GM19397 (cell line): Measurements from ENCODE around the gene P2RY14.
A peak's percentile ranks its signal among the peaks of the same experiment; 100 is the strongest.

ENCODE experiments used
- ATAC-seq: cut with Tn5 transposase; IDR thresholded peaks from one replicate; pipeline ENCODE4 v1.9.1; 2021; ENCODE audit warnings: mild to moderate bottlenecking, moderate library complexity; ENCODE audit not compliant: unreplicated experiment

P2RY14 gene

GRCh38 chr3:151218136-151218535, 60.2 kb downstream of the P2RY14 start:
- ATAC-seq = no peak

DNA sequence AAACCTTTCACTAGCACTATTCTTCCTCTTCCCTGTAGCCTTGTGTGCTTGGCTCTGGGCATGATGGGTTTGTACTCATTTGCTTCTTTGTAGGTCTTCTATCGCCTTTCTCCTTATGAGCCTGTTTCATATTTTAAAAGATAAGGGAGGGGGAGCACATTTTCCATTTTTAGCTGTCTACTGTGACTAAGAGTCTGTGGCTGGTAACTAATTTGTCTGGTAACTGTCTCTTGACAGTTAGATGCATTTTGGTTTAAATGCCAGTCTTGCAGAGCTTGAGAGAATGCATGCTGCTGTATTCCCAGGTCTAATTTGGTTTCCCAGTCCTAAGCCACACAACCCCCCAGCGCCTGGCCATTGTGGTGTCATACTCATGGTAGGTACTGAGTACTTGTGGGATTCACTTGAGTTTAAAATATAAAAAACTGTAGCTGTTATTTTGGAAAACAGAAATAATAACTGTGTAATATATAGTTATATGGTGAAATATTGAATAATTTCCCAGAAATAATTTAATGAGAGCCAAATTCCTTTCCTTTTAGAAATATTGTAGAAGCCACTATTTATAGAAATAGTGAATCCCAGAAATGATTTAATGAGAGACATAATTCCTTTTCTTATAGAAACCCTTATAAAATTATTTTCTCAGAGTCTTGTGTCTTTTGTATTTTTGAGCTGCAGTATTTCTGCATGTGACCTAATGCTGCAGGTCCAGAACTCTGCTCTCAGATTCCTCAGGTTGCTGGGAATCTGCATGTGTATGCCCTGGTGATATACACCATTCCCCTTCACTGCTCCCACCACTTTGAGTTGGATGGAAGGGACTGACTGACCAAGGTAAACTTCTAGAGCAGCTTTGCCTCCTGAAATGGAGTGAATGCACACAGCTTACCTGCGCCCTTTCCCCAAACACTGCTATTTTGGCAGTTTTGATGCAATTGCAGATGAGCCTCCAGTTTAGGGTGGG, 61.4 kb downstream of the P2RY14 start:
- no peak for ATAC-seq

DNA sequence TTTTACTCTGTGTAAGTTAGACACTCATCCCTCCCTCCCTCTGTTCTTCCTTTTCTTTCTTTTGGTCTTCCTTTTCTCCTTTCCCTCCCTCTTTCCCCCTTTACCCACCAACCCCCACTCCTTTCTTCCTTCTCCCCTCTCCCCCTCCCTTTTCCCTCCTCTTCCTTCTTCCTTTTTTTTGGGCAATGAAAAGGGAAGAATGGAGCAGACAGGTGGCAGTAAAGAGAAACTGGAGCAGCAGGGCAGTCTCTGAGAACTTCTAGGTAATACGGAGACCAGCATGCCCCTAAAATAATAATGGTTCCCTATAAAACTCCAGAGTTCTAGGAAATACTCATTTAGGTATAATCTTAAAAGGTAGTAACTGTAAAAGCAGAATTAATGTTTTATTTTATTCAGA, 63.9 kb downstream of the P2RY14 start:
- no peak for ATAC-seq

GRCh38 chr3:151213881-151214280, 64.5 kb downstream of the P2RY14 start:
- no peak for ATAC-seq

DNA sequence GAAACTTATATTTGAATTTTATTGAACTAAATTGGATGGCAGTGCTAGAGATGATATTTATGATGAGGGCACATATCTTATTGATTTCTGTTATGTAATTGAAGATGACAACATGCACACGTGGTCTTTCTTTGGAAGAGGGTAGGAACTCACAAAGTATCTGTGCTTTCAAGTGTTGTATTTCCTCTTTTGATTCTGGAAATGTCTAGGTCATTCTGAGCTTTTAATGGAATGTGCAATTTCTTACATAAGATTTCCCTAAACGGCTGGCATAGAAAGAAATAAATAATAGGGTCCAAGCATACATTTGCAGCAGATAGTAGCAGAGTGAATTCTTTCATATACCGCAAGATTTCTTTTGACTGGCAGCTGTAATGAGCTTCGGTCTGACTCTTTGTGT, 65.2 kb downstream of the P2RY14 start:
- ATAC-seq = no peak

DNA sequence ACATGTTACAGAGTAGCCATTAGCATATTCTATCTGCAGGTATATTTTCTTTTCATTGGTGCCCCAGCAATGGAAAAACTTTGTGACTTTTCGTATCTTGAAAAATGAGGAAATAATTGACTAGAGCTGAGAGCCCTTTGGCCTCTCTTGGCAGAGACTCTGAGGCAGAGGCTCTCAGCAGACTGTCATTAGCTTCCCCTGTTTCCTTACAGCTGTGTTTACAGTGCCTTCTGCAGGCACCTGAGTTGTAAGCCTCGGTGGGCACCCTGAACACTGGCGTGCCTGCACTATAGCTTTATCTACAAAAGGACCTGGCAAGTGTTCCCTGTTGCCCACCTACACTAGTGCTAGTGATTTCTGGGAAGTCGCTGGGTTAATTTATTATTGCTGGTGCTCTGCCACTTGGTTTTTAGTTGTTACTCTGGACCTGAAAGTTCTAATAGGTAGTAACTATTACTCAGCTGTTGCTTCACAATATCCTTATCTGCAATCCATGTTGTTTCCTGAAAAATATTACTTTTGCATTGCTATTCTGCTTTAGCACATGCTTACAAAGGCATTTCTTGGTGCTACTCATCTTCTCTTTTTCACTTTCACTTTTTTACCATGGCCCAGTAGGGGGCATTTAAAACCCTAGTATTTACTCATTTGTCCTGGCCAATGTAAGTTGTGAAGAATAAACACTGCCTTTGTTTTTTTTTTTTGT, 67.5 kb downstream of the P2RY14 start:
- ATAC-seq = peak; percentile 82

DNA sequence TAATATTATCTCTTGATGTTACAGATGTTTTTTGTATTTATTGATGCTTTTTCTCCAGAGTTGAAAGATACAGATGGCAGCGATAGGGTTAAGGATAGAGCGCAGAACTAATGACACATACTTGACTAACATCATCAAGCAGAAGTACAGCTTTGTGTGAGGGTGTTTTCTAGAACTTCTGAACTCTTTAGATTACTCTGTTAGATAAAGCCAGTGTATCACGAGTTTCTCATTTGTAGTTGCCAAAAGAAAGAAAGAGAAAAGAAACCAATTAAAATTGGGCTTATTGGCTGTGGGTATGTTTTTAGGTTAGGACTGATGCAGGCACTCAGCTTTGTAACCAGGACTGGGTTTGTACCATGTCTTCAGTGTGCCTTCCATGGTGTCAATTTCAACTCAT, 68.7 kb downstream of the P2RY14 start:
- ATAC-seq = no peak

GRCh38 chr3:151206201-151206600, 72.1 kb downstream of the P2RY14 start:
- ATAC-seq = no peak

- ATAC-seq = no peak
Measured at GRCh38 chr3:151205482-151205881, 72.9 kb downstream of the P2RY14 start.

- ATAC-seq = no peak
Measured at GRCh38 chr3:151204530-151205402, 73.6 kb downstream of the P2RY14 start.

DNA sequence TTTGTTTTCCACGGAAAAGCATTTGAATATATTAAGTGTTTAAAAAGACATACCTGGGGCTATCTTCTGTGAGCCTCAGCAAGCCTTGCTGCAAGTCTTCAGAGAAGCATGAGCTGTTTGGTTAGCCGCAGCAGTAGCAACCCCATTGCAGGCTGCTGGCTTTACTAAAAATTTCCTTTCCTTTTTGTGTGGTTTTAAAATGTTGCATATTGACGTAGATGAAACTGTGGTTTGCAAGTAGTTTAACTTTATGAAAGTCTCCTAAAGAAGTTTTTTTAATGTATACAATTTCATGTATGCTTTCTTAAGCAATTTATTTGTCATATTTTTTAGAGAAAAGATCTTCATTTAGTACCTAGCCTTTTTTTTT, 75.3 kb downstream of the P2RY14 start, which contains the start of gene GPR171:
Gene GPR171, minus strand, starts transcription at position 166 of the 370 bp plus-strand sequence. CDS start 3,830 bp downstream, outside the sequence.
- ATAC-seq = peak; percentile 93

DNA sequence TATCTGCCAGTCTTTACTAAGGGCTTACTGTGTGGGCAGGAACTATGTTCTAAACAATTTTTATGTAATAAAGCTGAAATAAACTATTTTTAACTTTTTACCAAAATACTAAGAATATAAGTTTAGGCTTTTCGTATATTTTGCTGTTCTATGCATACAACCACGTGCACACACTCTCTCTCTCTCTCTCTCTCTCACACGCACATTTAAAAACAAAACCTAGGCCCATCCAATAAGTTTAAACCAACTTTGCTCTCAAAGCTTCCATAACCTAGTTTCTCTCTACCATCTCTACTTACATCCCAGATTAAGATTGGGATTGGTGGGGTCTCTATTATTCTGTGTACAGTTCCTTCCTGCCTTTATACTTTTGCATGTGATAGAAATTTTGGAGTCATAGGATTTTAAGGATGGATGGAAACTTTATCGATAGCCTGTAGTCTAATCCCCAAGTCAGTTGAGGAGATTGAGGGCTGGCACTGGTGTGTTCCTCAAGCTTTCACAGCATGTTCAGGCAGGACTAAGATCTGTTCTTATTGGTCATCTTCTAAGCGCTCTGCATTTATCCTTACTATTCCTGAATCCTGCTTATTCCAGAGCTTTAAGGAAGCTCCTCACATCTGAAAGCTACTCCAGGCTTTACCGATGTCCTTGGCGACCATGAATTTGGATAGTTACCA, 77.2 kb downstream of the P2RY14 start:
- no peak for ATAC-seq

DNA sequence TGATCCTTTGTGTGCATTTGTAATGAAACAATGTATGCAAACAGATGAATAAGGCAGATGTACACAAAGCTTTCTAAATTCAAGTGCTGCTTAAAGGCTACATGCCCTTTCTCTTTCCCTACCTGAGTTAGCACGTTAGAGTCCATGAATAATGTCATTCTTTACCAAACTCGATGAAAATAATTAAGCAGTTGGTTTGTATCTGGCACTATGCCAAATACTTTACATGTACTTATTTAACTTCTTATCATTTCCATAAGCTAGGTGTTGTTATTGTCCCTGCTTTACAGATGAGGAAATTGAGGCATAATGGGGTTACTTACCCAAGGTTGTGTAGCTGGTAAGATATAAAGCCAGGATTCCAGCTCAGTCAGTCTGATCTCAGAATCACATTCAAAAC, 77.8 kb downstream of the P2RY14 start:
- no peak for ATAC-seq

DNA sequence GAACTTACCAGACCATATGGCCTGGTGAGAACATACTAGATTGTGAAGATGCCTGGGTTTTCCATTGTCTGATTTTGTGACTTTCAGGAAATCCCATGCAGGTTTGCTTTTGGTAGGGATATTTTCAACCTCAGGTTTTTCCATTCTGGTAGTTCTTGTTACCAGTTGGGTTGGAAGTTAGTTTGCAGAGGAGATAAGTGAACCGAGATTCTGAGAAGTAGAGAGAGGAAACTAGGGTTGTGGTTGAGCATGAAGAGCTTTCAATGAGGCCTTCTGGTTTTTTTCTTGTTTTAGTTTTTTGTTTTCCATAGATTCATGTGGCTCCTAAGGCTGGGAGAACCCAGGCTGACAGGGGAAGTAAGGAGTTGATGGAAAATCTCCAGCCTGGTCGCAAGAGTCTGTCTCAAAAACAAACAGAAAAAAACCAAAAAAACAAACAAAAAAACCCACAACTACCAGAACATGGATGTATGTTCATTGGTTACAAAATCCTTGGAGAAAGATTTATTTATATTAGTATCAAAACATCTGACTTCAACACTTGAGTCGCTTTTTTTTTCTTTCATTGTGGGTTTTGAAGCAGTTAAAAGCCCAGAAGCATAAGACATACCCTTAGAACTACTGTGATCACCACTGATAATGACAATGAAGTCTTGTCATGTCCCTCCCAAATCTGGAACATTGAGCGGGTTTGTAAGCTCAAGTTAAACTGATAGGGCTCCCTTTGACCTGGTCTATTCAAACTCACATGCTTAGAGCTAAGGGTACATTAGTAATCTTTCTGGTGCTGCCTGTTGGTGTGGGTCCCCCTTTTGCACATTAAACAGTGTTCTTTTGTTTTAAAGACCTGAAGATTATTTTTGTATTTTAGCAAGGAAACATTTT, 78.5 kb downstream of the P2RY14 start:
- ATAC-seq = no peak

- no peak for ATAC-seq
Measured at GRCh38 chr3:151198849-151199248, 79.5 kb downstream of the P2RY14 start.

- no peak for ATAC-seq
Measured at GRCh38 chr3:151197981-151198767, 80.2 kb downstream of the P2RY14 start.

GRCh38 chr3:151197228-151197627, 81.1 kb downstream of the P2RY14 start:
- no peak for ATAC-seq

GRCh38 chr3:151196434-151196833, 81.9 kb downstream of the P2RY14 start:
- no peak for ATAC-seq

GRCh38 chr3:151195826-151196225, 82.5 kb downstream of the P2RY14 start:
- ATAC-seq = no peak
